Stimulated activated CD4-positive, alpha-beta T cell treated with anti-CD3 and anti-CD28 coated beads, Interleukin-4, amount 100 ng/mL, for 1 hour (primary cell): ENCODE measurements around the gene CFAP92.
"Not testable (repeated sequence)": the region's sequence is repeated elsewhere in the genome, so short reads cannot be mapped to it uniquely, and the experiment has no call there.

ENCODE experiments used
- DNase-seq: peaks from one replicate; pipeline ENCODE4 v3.0.0-alpha.2; 2020

The CFAP92 gene

GRCh38 chr3:128935922-128936321 lies 58.0 kb downstream of the CFAP92 start:
- DNase-seq = no peak

GRCh38 chr3:128933922-128934253 lies 60.0 kb downstream of the CFAP92 start:
- no peak for DNase-seq

DNA sequence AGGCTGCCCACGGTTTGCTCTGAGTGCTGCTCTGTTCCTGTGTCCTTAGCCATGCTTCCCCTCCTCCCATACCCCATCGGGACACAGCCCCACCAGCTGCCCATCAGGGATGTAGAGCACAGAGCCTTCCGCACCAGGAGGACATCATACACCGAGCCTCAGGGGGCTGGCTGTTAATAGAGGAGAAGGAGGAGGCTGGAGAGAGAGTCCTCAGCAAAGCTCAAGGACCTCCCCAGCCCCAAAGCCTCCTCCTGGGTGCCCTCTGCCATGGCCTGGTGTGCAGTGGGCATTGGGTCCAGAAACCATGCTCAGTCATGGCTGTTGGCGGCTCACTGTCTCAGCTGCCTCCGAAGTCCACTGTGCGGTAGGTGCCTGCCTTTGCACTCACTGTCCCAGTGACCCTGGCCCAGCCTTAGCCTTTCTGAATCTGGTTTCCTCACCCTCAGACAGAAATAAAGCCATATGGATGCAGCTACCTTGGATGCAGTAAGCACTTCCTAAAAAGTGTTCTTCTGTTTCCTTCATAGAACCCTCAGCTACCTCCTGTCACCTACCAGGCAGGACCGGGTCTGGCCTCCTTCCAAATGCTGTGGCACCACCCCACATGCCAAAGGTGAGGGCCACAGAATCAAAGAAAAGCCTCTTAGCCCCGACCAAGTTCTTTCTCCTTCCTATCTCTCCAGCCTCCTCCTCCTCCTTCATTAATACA lies 60.5 kb downstream of the CFAP92 start:
- no peak for DNase-seq

- DNase-seq = no peak
Measured at GRCh38 chr3:128932516-128933212, 61.2 kb downstream of the CFAP92 start.

GRCh38 chr3:128931046-128931445 lies 62.8 kb downstream of the CFAP92 start:
- DNase-seq = no peak

DNA sequence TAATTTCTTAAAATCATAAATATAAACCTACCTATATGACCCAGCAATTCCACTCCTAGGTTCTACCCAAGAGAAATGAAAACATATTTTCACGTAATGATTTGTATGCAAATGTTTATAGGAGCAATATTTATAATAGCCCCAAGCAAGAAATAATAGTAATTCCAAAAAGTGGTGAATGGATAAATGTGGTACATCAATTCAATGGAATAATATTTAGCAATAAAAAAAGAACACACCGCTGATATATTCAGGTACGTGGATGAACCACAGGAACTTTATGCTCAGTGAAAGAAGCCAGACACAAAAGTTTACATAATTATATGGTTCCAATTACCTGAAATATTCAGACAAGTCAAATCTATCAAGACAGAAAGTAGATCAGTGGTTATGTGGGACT lies 64.5 kb downstream of the CFAP92 start:
- no peak for DNase-seq

DNA sequence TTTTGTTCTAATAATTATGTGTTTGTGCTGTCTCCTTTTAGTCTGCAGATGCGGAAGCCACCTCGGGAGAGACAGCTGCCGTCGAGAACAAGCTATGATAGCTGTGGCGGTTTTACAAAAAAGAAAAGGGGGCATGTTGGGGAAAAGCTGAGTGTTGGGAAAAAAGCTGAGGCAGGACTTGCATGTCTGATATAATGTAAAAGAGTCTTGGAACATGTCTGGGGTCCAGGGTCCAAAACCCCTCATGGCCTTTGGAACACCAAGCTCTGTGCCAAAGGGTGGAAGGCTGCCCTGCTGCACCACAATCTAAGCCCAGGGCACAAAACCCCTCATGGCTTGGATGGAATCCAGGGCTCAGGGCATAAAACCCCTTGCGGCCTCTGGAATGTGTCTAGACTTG lies 69.9 kb downstream of the CFAP92 start:
- DNase-seq = not testable (repeated sequence)

GRCh38 chr3:128923576-128923975 lies 70.3 kb downstream of the CFAP92 start:
- DNase-seq = no peak

DNA sequence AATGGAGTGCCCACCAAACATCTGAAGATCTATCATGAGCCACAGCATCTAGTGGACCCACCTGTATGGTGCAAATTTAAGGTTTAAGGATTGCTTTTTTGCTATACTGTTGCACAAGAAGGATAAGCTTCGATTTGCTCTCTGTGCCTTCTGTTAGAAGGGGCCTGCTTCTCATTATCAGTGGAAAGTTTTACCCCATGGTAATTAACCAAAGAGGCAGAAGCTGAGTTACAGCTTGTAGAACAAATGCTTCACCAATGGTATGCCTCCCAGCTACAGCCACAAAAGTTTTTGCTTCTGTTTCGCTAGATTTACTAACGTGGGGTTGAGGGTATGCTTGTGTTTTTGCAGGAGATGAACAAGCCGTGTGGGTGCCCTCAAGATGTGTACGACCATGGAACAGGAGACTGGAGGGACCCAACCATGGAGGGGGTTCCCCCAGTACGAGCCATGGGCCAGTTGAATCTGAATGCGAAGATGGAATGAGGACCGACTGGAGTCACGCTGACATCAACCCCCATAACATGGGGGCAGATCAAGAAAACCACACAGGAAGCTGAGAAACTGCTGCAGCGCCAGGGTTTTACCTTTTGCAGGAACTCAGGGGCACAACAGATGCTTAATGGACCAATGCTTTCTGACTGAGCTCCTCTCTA lies 70.9 kb downstream of the CFAP92 start:
- DNase-seq = peak; percentile 48

GRCh38 chr3:128919988-128920387 lies 73.9 kb downstream of the CFAP92 start:
- DNase-seq = no peak

DNA sequence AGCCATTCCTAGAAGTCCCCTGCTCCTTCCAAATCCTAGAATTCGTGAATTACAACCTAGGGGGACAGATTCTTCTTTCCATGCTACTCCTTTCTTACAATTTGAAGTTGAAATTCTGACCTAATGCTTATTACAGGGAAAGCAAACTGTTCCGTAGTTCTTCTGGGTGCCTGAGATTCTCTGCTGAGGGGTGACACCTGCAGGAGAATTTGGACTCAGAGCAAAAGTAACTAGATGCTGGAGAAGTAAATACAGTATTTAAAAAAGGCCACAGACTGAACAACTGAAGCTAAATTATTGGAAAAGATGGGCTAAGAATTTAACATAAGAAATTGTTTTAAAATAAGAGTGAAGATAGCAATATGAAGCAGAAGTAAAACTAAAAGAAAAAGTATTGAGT lies 76.6 kb downstream of the CFAP92 start:
- DNase-seq = no peak

DNA sequence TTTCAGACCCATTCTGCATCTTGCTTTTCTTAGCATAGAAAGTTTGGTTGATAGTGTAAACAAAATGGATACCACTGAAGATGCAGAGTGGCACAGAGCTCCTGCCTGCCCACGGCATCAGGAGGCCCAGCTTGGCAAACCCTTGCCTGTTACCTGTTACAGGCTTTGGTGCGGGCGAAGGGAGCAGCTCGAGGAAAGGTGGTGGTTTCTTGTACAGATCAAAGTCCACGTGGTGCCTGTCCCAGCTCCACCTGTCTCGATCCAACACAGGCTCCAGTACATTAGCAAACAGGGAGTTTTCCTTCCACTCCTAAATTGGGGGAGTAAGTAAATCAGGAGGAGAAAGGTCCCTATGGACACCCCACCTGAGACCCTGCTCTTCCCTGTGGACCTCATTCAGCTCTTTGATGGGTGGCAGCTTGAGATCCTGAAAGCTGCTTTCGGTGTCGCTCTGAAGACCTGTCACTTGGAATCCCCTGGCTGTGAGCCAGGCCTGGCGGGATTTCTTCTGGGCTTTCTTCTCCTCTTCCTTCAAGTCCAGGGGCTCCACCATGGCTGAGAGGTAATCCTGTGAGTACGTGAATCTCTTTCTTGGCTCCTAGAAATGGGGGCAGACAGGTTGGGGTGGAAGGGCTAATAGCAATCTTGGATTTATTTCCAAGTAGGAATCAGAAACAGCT lies 78.8 kb downstream of the CFAP92 start:
- no peak for DNase-seq

DNA sequence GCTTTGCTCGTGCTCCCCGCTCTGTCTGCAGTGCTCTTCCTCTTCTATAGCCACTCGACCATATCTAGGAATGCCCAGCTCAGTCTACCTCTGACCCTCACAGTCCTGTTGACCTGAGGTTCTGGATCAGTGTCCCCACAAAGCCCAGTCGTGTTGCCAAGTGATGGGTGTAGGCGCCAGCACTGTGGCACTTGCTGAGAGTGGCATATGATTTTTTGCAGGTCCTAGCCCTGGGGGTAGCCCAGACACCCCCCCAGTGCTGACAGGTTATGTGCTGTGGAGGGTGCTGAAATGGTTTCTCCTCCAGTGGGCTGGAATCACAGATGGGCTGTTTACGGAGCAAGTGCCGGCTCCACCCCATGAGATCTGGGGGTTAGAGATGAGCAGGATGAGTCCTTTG lies 82.0 kb downstream of the CFAP92 start:
- DNase-seq = no peak

DNA sequence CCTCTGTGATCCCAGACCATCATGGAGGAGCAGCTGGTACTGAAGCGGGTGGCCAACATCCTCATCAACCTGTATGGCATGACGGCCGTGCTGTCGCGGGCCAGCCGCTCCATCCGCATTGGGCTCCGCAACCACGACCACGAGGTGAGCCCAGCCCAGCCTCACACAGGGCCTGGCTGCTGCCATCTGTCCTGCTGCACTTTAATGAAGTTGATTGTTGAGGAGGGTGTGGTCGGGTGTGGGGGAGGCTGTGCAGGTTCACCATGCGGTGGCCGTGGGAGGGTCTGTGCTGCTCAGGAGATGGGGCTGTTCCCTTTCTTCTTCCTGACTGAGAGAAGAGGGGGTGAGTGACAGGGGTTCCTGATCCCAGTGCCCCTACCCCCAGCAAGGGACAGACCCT lies 83.9 kb downstream of the CFAP92 start:
- DNase-seq = no peak

- no peak for DNase-seq
Measured at GRCh38 chr3:128908951-128909350, 84.9 kb downstream of the CFAP92 start.

DNA sequence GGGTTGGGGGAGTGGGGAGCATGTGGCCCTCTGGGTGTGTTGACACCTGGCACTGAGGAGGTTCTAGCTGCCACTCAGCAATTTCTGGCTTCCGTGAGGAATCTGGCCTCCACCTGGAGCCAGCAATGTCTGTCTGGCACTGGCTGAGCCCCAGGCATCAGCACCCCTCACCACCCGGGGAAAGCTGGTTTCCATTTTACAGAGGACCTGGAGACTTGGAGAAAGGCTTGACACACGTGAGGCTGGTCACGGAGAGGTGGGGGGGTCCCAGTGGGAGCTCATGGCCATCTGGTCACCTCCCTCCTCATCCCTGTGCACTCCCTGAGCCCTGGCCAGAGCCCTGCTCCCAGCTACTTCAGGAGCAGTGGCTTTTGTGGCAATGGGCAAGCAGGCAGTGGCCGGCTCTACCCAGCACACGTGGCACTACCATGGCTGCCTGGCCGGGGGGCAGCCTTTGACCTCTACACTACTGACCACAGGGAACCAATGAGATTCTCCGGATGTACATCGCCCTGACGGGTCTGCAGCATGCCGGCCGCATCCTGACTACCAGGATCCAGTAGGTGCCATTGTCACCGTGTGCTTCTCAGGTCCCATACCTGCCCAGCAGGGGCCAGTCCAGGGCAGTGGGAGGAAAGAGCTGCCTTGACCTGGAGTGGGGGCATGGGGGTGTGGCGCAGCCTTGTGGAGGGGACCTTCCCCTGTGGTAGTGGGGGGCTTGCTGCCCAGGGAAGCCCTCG lies 86.0 kb downstream of the CFAP92 start:
- no peak for DNase-seq

GRCh38 chr3:128906804-128907525 lies 86.9 kb downstream of the CFAP92 start:
- no peak for DNase-seq

DNA sequence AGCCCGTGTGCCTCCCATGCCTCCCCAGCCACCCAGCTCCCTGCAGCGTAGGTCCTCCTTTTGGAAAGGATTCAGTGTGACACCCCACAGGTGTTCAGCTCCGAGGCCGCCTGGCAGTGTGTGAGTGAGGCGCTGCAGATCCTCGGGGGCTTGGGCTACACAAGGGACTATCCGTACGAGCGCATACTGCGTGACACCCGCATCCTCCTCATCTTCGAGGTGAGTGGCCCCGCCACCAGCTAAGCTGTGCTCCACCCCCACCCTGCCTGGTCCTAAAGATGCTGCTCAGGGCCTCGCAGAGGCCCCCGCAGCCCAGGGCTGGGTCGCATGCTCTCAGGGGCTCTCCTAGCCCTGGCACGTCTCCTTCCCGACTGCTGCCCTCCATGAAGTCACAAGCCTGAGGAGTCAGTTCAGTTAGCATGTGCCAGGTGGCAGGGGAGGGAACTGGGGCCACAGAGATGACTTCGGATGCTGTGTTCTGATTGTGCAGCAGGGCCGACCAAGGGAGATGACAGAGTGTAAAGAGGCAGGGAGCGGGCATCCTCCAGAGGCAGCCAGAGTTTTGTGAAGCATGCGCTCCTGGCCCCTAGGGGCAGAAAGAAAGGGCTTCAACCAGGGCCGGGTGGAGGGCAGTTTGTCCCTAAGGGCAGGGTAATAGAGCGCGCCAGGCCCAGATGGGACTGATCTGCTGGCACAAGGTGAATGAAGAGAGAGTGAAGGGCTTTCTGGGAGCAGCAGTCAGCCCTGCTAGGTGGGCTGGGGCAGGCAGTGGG lies 87.7 kb downstream of the CFAP92 start:
- DNase-seq = no peak

DNA sequence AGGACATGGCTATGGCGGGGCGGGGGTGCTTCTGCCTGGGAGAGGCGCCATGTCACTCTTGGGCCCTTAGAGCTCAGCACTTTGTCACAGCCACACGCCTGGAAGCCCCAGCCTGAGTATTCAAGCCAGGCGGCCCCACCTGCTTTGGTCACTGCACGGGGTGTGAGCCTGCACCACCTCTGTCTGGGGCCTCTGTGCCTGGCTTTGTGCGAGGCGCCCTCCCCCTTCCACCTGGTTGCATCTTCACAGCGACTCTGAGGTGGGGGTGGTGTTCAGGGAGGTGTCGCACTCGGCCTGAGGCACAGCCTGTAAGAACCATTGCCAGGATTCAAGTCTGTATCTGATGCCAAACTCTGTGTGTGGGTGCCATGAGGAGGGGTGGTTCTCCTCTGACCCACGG lies 90.4 kb downstream of the CFAP92 start:
- no peak for DNase-seq

GRCh38 chr3:128902426-128902825 lies 91.5 kb downstream of the CFAP92 start:
- DNase-seq = no peak
